ENCODE data around the gene DPP7.

DNA sequence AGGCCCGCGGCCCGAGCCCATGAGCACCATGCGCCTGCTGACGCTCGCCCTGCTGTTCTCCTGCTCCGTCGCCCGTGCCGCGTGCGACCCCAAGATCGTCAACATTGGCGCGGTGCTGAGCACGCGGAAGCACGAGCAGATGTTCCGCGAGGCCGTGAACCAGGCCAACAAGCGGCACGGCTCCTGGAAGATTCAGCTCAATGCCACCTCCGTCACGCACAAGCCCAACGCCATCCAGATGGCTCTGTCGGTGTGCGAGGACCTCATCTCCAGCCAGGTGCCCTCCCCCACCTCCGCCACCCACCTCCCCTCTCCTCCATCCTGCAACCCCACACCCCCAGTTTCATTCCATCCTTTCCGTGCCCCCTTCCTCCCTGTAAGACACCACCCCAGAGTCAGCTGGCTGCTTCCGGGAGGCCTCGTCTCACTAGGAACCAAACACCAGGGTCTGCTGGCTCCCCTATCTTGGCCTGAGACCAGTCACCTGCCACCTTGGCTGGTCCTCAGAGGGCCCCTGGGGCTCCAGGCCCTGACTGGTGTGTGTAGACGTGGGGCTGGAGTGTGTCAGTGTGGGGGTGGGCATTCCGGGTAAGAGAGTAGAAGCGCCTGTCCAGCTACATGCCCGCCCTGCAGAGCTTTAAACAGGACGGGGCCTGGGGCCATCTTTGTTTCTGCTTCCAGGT, 25.1 kb upstream of the DPP7 start:
- TF ChIP-seq, protein P1, sequence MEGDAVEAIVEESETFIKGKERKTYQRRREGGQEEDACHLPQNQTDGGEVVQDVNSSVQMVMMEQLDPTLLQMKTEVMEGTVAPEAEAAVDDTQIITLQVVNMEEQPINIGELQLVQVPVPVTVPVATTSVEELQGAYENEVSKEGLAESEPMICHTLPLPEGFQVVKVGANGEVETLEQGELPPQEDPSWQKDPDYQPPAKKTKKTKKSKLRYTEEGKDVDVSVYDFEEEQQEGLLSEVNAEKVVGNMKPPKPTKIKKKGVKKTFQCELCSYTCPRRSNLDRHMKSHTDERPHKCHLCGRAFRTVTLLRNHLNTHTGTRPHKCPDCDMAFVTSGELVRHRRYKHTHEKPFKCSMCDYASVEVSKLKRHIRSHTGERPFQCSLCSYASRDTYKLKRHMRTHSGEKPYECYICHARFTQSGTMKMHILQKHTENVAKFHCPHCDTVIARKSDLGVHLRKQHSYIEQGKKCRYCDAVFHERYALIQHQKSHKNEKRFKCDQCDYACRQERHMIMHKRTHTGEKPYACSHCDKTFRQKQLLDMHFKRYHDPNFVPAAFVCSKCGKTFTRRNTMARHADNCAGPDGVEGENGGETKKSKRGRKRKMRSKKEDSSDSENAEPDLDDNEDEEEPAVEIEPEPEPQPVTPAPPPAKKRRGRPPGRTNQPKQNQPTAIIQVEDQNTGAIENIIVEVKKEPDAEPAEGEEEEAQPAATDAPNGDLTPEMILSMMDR (IDR thresholded peaks at IDR 0.05), result no peak
- TF ChIP-seq POLR2A (IDR thresholded peaks at IDR 0.05), result no peak

Data from lower leg skin (tissue), 3 donors.